ENCODE results near the gene CRACR2A. TPM values are rescaled to one million over a fixed set of nuclear protein-coding genes. Genes with fewer than 3 reads are reported as not detected.
A peak's percentile ranks its signal among the peaks of the same experiment; 100 is the strongest.

CRACR2A gene
- total and polyA plus RNA-seq, 2 of the 8 experiments (the other 6 are each of a cell fraction or from before 2014, with no cell fraction given) = 0.85 to 3.2 TPM

- TF ChIP-seq SAP30 (IDR thresholded peaks at IDR 0.05; ENCODE audit: insufficient read depth, insufficient replicate concordance, low read length) = no peak
- TF ChIP-seq POLR2A (IDR thresholded peaks at IDR 0.05; ENCODE audit: control extremely low read depth in 1 of 2, low read depth in 2 of 2, low read length in 2 of 2) = no peak
- no peak for TF ChIP-seq YY1 (IDR thresholded peaks at IDR 0.05; ENCODE audit: low read depth, low read length)
- TF ChIP-seq KDM4A (IDR thresholded peaks at IDR 0.05; ENCODE audit: low read depth, low read length, severe bottlenecking) = peak; percentile 70
- no peak for TF ChIP-seq ZNF274 (IDR thresholded peaks at IDR 0.05; ENCODE audit: borderline replicate concordance, extremely low read depth, low read length)
- no peak for TF ChIP-seq NRF1 (IDR thresholded peaks at IDR 0.05; ENCODE audit: low read depth, low read length)
- TF ChIP-seq ATF2 (IDR thresholded peaks at IDR 0.05; ENCODE audit: low read length) = no peak
- TF ChIP-seq SP2 (IDR thresholded peaks at IDR 0.05; ENCODE audit: low read length) = no peak
- TF ChIP-seq RXRA (IDR thresholded peaks at IDR 0.05; ENCODE audit: insufficient read depth, low read depth, low read length) = no peak
- TF ChIP-seq GTF2F1 (IDR thresholded peaks at IDR 0.05; ENCODE audit: borderline replicate concordance, low read depth, low read length) = no peak
- TF ChIP-seq RFX5 (IDR thresholded peaks at IDR 0.05; ENCODE audit: borderline replicate concordance, low read depth, low read length) = no peak
- TF ChIP-seq SP1 (IDR thresholded peaks at IDR 0.05; ENCODE audit: low read depth, low read length) = no peak
- TF ChIP-seq NANOG (IDR thresholded peaks at IDR 0.05; ENCODE audit: insufficient read depth, low read depth, low read length, poor library complexity, severe bottlenecking) = no peak
- TF ChIP-seq CBX5 (IDR thresholded peaks at IDR 0.05; ENCODE audit: low read depth, low read length) = no peak
- no peak for TF ChIP-seq KDM5A (IDR thresholded peaks at IDR 0.05; ENCODE audit: low read length)
- no peak for TF ChIP-seq RBBP5 (IDR thresholded peaks at IDR 0.05; ENCODE audit: borderline replicate concordance, low read depth, low read length)
- no peak for TF ChIP-seq BACH1 (IDR thresholded peaks at IDR 0.05; ENCODE audit: low read length)
- no peak; the same call in 1 of the 2 replicates for TF ChIP-seq TBP (IDR thresholded peaks at IDR 0.05; ENCODE audit: low read depth, low read length)
- peak; percentile 24; the same call in 1 of the 2 replicates for TF ChIP-seq SUZ12 (IDR thresholded peaks at IDR 0.05; ENCODE audit: low read length)
- peak; percentile 77 to 98 (median 77) for TF ChIP-seq CTCF (IDR thresholded peaks at IDR 0.05; ENCODE audit: control extremely low read depth in 1 of 3, insufficient read depth in 1 of 3, low read depth in 1 of 3, low read length in 3 of 3)
Observed at GRCh38 chr12:3752741-3753486, at the start of gene CRACR2A (continued).
